HG03575 (cell line): ENCODE measurements around the gene PPP6R2.

Experiments used
- ATAC-seq: cut with Tn5 transposase; IDR thresholded peaks from one replicate; pipeline ENCODE4 v1.9.1; 2021; ENCODE audit not compliant: unreplicated experiment, insufficient number of reproducible peaks, low FRiP score; ENCODE audit errors: extremely low read depth

The PPP6R2 gene

DNA sequence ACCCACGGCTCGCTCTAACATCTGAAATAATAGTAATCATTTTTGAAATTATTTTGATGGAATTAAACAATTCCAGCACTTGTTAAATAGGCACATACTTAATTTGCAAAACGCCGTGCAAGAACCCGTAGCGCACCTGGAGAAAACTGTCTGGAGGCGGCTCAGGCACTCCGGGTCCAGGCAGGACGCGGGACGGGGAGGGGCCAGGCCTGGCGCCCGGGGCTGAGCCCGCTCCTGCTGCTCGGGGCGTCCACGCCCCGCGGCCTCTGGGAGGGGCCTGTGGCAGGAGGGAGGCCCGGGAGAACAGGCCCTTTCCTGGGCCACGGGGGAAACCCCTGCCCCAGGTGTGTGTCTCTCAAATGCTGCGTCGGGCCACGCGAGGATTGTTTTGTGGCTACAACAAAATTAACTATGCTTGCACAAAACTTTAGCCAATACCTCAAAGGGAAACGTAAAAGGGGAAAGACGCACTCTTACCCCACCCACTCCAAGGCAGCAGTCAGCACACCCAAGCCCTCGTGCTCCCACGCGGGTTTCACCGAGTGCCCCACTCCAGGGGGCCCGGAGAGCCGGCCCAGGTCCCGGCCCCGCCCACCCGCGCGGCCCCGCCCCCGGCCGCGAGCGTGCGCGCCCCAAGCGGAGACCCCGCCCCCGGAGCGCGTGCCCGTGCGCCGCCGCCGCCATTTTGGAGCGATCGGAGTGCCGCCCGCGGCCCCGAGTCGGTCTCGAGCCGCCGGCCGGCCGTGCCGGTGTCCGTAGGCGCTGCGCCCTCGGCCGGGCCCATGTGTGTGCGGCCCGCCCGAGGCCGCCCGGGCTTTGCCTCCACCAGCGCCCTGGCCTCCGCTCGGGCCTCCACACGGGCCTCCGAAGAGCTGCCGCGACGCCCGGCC is at the start of gene PPP6R2:
TSS of gene PPP6R2 (plus strand) at position 677 of the 890 bp plus-strand sequence. CDS start 50,582 bp downstream, outside the sequence.
- no peak for ATAC-seq

GRCh38 chr22:50293441-50294318 is 49.4 kb upstream of the PPP6R2 start:
- no peak for ATAC-seq

DNA sequence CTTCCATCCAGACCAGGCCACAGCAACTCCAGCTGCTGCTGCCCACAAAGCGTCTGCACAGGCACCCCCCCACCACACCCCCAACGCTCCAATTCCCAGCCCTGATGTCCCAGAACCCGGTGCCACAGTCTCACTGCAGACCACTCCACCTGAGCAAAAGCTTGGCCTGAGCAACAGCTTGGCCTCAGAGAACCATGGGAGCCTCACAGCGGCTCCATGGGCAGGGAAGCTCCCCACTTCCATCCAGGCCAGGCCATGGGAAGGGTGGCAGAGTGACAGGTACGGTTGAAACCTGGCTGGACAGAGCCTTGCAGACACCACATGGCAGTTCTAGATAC is 48.8 kb upstream of the PPP6R2 start:
- ATAC-seq: no peak

GRCh38 chr22:50296658-50297490 is 46.3 kb upstream of the PPP6R2 start:
- ATAC-seq: no peak

DNA sequence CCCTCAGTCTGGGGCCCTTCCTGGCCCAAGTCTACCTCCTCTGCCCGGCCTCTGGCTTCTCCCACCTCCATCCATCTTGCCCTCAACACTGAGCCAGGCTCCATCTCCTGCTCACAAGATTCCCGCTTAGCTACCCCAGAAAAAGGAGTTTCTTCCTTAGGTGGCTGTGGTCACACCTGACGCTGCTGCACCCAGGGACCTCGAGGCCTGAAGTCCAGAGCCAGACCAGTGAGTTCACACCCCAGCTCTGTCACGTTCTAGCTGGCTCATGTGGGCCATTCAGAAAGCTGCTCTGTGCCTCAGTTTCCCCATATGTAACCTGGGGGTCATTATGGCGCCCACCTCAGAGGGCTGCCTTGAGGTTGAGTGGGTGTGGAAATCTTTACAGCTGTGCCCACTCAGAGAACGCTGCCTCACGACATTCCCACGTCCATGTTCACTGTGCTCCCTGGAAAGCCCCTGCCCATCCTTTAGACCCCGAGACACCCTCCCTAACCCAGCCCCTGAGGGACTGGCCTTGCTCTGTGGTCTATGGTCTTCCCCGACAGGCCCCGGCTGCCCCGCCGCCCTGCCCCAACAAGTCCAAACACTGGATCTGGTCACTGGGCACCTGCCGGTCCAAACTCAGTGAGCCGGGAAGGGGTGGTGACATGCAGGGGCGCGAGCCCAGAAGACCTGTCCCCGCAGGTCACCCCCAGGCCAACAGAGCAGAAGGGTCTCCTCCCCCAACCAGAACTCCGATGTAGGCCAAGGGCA is 45.4 kb upstream of the PPP6R2 start:
- ATAC-seq: no peak

- no peak for ATAC-seq
Measured at GRCh38 chr22:50298266-50298637, 44.9 kb upstream of the PPP6R2 start.

- ATAC-seq: no peak
Measured at GRCh38 chr22:50298937-50299784, 44.0 kb upstream of the PPP6R2 start.

- ATAC-seq: no peak
Measured at GRCh38 chr22:50299785-50300619, 43.1 kb upstream of the PPP6R2 start.

DNA sequence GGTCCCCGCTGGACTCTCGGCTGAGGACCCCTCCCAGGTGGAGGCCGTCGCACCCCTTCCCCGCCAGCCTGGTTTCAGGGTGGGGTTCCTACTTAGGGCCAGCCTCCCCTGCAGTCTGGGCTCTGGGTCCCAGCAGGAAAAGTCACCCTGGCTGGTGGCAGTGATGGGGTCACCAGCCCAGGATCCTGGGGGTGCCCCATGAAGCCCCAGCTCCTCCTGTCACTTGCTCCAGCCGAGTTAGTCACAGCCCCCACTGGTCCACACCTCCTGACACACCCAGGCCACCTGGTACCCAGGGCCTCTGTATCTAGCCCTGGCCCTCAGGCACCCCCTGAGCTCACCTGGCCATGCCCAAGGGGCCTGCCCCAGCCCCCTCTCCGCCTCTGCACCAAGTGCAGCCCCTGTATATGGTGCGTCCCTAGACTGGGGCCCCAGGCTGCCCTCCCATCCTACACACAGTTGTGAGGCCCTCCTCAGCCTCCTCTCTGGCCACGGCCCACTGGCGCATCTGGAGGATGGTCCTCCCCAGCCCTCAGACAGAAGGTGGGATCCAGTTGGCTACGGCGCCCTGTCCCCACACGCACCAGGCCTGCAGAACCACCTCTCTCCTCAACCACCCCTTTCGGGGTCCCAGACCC is 42.4 kb upstream of the PPP6R2 start:
- ATAC-seq: no peak

GRCh38 chr22:50301581-50301991 is 41.5 kb upstream of the PPP6R2 start:
- no peak for ATAC-seq

DNA sequence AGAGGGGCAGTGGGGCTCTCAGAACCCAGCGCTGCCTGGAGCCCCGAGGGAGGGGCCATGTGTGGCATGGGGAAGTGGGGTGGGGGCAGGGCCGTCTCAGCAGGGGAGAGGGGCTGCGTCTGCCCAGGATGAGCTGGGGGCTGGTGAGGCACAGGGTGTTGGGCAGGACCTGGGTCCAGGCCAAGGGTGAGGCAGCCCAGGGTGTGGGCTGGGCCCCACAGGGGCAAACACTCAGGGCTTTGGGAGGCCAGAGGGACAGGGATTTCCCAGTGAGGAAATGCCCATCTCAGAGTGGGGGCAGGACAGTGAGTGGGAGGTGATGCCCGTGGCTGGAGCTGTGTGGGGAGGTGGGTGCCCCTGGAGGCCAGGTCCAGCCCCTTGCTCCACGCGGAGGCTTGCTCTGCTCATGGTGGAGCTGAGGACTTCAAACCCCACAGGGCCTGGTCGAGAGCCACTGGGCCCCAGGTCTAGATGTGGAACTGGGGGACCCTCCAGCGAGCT is 41.0 kb upstream of the PPP6R2 start:
- ATAC-seq: no peak

DNA sequence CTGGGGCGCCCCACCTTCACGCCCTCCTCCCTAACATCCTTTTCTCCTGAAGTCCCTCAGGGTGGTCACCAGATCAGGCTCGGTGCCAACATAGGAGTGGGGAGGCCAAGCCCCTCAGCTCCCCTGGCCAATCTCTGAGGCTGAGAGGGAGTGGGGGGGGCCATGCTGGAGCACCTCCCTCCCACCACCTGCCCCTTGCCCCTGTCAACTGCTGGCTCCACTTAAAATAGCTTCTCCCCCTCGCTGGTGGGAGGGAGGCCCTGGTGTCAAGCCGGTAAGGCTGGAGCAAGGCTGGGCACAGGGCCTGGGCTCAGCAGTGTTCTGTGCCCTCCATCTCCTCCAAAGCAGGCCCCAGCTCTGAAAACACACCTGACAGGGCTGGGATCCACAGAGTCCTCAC is 40.6 kb upstream of the PPP6R2 start:
- no peak for ATAC-seq

- ATAC-seq: no peak
Measured at GRCh38 chr22:50303515-50303847, 39.6 kb upstream of the PPP6R2 start.

DNA sequence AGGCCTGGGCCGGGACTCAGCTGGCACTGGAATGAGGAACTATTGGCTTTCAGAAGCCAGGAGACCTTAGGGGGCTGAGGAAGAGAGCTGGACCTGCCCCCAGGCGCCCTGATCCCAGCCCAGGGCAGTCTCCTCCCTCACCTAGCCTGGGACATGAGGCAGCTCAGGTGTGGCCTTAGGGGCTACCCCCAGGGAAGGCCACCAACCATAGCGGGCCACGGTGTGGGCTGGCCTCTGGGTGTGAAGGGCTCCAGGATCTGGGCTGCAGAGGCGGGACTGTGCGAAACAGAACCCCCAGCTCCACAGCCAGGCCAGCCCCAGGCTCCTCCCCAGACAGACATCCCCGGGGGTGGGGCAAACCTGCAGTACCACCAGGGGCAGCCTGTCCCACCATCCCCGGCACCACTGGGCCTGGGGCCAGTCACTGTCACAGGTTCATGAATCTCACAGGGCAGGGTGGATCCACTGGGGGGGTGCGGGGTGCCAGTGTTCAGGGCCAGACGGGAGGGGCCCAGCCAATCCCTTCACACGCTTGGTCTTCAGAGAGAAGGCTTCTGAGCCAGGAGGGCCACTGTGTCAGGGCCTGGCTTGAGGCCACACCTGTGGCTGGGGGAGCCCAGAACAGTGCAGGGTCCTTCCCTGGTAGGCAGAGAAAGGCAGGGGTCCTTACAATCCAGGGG is 39.1 kb upstream of the PPP6R2 start:
- no peak for ATAC-seq

GRCh38 chr22:50304528-50305392 is 38.4 kb upstream of the PPP6R2 start:
- ATAC-seq: no peak
